ENCODE results near the gene PPP1R14B.

- TF ChIP-seq REST (IDR thresholded peaks at IDR 0.05; ENCODE audit: insufficient replicate concordance, low read depth): no peak
- no peak for TF ChIP-seq CTCF (IDR thresholded peaks at IDR 0.05; ENCODE audit: insufficient read depth, low read length)
- TF ChIP-seq SPI1 (IDR thresholded peaks at IDR 0.05; ENCODE audit: borderline replicate concordance, low read depth): no peak
- TF ChIP-seq POLR2AphosphoS5 (IDR thresholded peaks at IDR 0.05; ENCODE audit: low read depth): no peak
- no peak for TF ChIP-seq GABPA (IDR thresholded peaks at IDR 0.05; ENCODE audit: low read depth)
These were observed 17.0 kb downstream of the PPP1R14B start for GRCh38 chr11:64229744-64230170.
